Activated T-cell treated with anti-CD3 and anti-CD28 coated beads, Interleukin-2, amount 50 U/mL, for 48 hours (primary cell): Measurements from ENCODE around the gene MRGPRD.

Source experiments
- DNase-seq, 2 experiments: peaks; one replicate each; pipeline ENCODE4 v3.0.0-alpha.2; 2020

The MRGPRD gene

DNA sequence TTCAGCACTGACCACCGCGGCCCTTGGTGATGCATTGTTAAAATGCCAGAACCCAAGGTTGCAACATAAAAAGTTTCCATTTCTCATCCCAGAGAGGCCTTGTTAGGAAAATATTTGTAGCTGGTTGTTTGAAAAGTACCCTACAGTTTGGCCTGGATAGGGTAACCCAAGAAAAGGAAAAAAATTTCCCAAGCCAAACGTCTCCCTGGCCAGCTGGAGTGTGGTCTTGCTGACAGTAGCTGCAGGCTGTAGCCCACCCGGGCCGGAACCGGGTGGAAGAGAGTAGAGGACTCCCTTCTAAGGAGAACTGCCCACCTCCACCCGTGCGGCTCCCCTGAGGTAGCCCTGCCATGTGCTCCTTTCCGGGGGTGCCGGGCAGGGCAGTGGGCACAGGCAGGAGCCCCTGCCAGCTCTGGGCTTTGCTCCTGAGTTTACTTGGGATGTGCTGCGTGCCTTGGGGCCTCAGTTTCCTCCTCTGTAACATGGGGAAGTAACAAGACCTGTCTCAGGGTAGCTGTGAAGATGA is 38.6 kb downstream of the MRGPRD start:
- DNase-seq, result no peak

DNA sequence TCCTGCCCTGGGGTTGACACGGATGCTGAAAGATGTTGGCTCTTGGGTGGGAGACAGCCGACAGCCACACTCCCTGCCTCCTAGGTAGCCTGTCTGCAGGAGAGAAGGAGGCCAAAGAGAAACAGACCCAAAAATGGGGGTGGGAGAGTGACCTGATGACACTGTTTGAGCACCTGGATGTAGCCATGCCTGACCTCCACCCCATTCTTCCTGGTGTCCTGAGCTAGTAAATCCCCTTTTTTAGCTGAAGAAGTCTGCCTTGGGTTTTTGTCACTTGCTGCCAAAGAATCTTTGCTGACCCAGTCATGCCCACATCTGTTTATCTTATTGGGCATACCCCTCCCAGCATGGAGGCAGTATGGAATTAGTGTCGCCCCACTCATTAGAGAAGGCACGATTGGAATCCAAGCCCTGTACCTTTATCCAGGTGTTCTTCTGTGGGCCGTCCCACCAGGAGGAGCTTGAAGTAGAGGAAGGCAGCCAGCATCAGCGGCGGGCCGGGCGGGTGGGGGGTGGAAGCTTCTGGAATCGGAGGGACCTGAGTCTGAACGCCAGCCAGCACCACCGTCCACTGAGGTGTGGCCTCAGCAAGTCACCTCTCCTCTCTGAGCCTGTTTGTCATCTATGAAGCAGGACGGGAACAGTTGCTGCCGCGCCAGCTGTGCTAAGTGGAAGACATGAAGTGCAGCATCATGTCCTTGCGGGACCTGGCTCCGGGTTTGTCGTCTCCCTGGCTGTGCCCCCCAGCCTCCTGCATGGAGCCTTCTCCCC is 39.3 kb downstream of the MRGPRD start:
- no peak for DNase-seq

DNA sequence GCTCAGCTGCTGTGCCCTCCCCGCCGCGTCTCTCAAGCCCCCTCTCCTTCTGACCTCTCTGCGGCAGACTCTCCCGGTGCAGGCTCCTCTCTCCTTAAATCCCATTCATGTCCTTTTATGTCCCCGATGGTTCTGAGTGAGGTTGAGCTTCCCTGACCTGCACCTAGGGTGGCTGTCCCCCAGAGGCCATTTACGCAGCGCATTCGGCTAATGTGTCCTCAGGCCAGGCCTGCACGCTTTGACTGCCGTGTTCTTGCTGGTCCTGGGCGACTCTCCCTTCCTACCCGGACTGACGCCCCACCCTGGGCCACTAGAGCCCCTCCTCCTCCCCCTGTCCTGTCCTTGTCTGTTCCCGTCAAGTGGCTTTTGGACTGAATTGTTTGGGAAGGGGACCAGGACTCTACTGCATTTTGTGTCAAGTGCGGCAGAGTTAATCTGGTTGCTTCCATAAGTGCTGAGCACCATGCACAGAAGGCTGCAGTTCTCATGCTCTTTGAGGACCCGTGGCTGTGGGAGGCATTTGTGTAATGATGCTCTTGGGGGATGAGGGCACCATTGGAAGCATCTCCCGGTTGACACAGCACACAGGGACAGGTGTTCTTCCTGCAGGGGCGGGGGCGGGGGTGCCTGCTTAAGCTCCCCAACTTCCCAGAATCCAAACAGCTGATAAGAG is 40.0 kb downstream of the MRGPRD start:
- no peak for DNase-seq

DNA sequence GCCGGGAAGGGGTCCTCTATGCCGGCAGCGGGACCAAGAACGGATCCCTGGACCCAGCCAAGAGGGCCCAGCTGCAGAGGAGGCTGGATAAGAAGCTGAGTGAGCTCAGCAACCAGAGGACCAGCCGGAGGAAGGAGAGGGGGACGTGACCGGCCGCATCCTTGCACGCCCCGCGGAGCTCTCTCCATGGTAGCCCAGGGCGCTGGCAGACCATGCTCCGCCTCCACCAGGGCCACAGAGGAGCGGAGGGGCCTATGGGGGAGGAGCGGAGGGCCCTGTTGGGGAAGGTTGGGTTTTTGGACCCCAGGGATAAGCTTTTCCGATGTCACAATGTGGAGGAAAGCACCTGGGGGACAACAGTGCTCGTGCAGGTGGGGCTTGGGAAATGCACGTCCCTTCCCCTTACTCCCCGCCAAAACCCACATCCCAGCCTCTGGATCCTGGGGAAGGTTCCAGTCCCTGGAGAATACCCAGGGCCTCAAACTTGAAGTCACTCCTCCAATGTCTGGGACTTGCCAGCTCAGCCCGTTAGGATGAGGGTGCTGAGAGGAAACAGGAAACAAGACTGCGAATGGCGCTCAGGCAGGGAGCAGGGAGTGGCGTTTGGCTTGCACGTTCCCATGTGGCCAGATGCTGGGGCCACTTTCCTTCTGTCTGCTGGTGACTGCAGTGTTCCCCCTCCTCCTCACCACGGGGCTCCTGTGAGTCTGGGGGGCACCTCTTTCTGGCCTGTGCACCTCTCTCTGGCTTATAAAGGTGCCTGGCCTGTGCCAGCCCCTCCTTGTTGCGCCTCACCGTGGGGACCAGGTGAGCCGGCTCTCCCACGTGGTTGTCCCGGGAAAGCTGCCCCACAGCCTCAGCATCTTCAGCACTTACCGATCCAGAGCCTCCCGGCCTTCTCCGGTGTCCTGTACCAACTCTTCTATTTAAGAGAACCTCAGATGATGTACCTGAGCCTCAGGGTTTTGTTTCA is 40.9 kb downstream of the MRGPRD start:
- DNase-seq, result no peak

DNA sequence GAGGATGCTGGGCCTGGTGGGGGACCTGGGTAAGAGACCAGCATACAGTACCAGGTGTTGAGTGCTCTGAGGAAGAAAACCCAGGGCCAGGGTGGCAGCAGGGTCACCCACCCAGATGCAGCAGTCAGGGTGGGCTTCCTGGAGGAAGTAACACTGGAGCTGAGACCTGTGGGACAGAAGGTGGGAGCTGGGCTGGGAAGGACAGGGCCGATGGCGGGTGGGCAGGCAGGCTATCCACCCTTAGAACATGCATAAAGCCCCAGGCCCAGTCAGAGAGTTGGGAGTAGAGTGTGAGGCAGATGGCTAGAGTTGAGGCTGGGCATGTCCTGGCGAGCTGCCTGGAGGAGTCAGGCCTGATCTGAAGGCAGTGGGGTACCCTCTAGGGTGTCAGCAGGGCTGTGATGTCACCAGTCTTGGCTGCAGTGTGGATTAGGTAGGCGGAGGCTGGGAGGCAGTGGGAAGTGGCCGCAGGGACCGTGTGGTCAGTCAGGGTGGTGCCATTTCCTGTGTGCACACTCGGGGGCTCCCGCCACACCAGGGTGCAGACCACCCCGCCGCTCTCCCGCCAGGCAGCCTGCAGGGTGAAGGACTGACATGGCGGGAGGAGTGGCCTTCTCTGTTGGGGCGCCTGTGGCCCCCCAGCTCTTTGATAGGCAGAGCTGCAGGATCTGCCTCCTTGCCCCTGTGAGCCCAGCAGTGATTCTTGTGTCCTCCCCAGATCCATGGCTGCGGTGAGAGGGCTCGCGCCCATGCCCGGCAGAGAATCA is 41.8 kb downstream of the MRGPRD start:
- DNase-seq, result no peak

DNA sequence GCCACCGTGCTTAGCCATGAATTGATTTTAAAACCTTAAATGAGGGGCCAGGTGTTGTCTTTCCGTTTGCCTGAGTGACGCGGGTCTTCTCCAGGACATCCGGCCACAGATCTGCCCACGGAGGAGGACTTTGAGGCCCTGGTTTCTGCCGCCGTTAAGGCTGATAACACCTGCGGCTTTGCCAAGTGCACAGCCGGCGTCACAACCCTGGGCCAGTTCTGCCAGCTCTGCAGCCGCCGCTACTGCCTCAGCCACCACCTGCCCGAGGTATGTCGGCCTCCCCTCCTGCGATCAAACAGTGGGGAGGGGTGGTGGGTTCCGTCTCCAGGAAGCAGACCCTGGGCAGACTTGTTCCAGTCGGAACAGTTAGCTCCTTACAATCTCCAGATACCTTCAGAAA is 42.7 kb downstream of the MRGPRD start:
- DNase-seq, result no peak

DNA sequence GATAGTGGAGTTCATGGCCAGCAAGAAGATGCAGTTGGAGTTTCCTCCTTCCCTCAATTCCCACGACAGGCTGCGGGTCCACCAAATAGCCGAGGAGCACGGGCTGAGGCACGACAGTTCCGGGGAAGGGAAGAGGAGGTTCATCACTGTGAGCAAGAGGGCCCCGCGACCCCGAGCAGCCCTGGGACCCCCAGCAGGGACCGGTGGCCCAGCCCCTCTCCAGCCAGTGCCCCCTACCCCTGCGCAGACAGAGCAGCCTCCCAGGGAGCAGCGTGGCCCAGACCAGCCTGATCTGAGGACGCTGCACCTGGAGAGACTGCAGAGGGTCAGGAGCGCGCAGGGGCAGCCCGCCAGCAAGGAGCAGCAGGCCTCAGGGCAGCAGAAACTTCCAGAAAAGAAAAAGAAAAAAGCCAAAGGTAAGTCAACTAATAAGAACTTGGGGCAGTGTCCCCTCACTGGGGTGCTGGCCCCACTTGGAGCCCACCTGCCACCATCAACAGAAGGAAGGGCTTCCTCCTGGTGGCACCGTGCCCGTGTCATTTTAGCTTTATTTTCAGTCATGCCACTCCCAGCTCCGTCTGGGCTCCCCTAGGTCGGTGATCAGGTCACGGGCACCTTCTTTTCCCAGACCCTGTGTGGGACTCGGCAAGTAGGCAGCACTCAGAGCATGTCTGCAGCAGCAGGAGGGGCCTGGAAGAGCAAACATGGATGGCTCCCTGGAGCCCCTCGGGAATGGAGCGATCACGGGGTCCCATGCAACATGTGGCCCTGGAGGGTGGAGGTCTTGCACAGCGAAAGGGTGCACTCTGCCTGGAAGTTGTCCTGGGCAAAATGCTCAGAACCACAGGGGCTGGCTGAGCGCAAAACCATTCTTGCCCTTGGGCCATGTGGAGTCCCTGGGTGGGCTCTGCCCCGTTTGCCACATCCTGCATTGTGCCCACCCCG is 43.8 kb downstream of the MRGPRD start:
- no peak for DNase-seq

DNA sequence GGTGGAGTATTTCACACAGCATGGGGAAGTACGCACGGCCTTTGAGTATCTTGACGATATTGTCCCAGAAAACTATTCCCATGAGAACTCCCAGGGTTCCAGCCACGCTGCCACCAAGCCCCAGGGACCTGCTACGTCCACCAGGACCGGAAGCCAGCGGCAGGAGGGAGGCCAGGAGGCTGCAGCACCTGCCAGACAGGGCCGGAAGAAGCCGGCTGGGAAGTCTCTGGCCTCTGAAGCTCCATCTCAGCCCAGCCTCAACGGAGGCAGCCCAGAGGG is 44.5 kb downstream of the MRGPRD start:
- DNase-seq, result no peak

DNA sequence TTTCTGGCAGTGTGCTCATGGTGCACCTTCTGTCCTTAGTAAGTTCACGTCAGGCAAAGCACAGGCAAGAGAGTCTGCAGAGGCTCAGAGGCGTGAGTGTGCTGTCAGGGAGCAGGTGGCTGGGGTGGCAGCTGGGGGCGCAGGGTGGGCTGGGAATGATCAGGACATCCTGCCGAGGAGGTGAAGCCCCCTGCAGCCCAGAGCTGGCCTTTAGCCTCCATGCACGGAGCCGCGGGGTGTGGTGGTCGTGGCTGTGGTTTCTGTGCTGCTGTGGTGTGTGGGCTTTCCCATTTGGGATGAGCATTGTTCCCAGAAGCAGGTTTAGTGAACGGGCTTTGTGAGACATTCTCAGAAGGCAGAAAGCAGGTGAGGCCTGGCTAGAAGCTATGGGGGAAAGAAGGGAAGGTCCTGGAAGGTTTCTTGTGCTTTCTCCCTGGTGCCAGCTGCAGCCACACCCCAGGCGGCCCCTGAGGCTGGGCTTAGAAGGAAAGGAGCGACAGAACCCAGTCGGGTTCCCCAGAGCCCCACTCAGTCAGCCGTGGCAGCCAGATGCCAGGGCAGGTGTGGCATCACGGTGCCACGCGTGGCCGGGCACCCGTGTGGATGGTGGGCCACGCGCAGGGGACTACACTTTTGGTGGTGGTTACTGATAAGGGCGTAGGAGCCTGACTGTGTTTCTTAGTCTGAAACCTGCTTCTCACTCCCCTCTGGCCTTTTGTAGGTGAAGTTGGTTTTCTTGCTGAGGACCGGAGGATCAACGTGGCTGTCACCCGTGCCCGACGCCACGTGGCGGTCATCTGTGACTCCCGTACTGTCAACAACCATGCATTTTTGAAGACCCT is 45.0 kb downstream of the MRGPRD start:
- DNase-seq, result no peak

DNA sequence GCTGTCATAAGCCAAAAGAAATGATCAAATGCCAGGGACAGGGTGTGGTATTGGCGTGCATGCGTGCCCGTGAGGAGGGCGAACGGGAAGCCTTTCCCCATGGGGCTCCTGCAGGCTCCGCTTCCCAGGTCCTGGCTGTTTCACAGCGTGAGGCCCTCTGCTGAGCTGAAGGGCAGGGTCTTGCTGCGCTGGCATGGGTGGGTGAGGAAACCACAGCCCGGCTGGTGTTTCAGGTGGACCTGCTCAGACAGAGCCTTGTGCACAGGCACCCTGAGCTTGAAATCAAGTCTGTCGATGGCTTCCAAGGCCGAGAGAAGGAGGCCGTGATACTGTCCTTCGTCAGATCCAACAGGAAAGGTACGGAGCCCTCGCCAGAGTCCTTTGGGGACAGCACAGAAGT is 45.7 kb downstream of the MRGPRD start:
- no peak for DNase-seq

DNA sequence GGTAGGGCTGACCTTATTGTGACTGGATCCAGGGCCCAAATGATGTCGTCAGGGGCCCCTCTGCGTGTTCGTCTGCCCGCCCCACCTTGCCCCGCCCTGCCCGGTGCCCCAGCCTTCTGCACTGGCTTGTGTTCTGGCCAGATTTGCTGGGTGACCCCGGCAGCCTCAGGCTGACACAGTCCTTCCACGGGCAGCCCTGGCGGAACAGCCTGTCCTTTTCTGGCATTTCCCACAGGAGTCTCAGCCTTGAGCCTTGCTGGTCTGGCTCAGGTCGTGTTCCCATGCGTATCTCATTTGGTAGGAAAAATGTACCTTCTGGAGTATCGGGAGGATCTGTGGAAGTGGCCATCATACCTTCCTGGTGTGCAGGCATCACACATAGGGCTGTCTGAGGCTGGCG is 46.1 kb downstream of the MRGPRD start:
- no peak for DNase-seq

DNA sequence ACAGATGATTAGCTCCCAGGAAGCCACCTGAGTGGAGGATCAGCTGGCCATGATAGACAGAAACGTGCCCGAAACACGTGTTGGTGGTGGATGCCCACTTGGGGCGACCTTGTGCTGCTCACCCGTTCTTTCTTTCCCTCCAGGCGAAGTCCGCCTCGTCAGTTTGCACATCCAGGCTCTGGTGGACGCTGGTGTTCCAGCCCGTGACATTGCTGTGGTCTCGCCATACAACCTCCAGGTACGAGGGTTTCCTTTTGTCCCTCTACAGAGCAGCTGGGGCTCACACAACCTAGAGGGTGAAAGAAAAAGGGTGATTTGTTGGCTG is 46.5 kb downstream of the MRGPRD start:
- DNase-seq, result no peak

DNA sequence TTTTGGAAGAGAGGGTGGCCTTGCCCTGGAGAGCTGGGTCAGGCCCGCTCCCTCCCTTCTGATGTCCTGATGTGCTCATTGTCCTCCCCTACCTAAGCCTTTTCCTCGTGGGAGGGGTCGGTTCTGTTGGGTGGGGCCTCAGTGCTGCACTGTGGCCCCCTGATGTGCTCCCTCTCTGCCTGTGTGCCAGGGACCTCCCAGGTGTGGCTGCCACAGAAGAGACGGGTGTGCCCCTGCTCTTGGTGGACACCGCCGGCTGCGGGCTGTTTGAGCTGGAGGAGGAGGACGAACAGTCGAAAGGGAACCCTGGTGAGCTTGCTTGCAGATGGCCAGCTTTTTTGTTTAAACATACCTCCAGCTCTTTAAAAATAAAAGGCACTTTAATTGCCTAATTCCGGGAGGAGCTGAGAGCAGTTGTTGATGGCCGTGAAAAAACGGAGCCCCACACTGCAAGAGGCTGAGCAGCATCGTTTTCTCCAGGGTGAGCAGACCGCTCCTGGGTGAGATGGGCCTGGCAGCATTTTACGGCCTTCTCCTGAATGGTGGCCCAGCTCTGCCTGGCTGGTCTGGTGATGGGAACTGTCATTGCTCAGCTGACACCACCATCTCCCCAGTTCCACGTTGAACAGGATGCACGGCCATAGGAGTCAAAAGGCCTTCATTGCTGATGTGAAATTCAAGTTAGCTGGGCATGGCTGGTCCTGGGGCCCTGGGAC is 47.0 kb downstream of the MRGPRD start:
- no peak for DNase-seq

DNA sequence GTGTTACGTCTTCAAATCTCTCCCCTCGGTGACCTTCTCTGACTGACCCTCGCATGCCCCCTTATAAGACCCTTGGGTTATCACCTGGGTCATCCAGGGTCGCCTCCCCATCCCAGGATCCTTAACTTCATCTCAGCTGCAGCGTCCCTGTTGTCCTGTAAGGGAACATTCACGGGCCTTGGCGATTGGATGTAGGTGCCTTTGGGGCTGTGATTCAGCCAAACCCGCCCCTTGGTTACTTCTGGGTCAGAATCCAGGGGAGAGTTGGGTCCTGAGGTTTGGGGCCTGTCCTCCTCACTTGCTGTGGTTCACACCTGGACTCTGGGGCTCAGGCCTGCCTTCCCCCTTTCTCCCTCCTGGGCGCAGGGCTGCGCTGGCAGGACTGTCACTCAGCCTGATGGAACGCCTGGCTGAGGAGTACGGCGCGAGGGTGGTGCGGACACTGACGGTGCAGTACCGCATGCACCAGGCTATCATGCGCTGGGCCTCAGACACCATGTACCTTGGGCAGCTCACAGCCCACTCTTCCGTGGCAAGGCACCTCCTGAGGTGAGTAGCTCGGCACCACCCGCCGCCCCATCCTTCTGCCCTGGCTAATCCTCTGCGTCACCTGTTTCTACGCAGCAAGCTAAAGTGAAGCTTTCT is 47.7 kb downstream of the MRGPRD start:
- DNase-seq, result no peak

DNA sequence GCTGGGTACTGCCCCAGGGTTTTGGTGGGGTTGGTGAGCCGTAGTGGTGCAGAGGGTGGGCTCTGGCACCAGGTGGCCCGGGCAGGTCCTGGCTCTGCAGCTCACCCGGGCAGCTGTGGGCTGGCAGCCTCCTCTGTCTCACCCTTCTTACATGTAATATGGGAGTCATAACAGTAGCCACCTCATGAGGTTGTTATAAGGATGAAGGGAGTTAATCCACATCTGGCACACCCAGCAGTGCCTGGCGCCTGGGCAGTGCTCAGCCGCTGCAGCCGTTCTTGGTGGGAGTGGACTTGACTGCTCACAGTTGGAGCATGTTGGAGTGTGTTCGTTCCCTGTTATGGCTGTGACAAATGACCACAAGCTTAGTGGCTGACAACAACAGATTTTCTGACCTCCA is 48.4 kb downstream of the MRGPRD start:
- no peak for DNase-seq

DNA sequence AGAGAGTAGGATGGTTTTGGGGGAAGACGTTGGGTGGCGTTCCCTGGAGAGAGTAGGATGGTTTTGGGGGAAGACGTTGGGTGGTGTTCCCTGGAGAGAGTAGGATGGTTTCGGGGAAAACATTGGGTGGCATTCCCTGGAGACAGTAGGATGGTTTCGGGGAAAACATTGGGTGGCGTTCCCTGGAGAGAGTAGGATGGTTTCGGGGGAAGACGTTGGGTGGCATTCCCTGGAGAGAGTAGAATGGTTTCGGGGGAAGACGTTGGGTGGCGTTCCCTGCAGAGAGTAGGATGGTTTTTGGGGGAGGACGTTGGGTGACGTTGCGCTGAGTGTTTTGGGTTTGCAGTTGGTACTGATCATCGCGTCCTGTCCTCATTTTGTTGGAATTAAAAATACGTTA is 48.9 kb downstream of the MRGPRD start:
- DNase-seq, result no peak

DNA sequence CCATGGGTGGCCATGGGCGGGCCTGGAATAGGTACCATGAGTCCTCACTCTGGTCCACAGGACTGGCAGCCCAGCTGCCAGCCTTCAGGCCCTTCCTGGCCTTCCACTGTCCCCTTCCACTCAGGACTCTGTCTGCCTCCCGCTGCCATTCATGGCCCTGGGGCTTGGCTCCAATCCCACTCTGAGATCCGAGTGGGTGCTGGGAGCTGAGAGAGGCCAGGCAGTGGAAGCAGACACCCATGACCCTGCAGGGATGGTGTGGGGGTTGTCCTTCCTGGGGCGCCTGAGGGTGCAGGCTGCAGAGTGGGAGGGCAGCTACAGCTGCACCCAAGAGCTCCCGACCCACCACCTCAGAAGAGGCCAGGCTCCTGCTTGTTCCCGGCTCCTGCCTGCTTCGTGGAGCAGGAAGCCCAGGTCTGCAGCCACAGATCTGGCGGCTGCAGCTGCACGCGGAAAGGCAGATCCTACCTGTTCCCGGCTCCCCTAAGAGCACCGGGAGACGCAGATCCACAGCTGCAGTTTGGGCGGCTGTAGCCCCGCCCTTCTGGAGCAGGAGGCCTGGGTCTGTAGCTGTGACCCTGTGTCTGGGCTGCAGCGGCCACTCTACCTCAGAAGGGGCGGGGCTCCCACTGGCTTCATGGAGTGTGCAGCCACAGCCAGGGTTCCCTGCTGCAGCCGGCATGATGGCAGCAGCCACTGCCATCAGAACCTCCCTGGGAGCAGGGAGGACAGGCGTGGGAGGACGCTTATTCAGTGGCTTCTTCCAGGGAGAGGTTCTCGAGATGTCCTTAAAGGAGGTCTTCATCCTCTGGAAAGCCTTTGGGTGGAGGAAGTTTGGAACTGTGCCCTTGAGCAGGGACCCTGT is 49.6 kb downstream of the MRGPRD start:
- no peak for DNase-seq
